Lower lobe of right lung (tissue), 2 donors: Measurements from ENCODE around the gene ZW10. TPM values are rescaled to one million over a fixed set of nuclear protein-coding genes. Genes with fewer than 3 reads are reported as not detected.
"Not testable (repeated sequence)": the region's sequence is repeated elsewhere in the genome, so short reads cannot be mapped to it uniquely, and the experiment has no call there.

Source experiments
- ATAC-seq, 2 donors: fragments of 200-7000 bp; cut with Tn5 transposase; one replicate each; pipeline ENCODE4 v1.9.1; 2020 to 2022; ENCODE audit warnings: mild to moderate bottlenecking in 2 of 2, moderate library complexity in 2 of 2
- DNase-seq: peaks from one replicate; pipeline ENCODE4 v3.0.0-alpha.2; 2020
- H3K27ac ChIP-seq: fragments of 200-600 bp; one replicate; pipeline ENCODE4 v1.8.0; 2022
- H3K27me3 ChIP-seq: fragments of 200-600 bp; one replicate; pipeline ENCODE4 v1.8.0; 2022; ENCODE audit warnings: low read depth
- H3K36me3 ChIP-seq: fragments of 200-600 bp; one replicate; pipeline ENCODE4 v1.8.0; 2022; ENCODE audit warnings: mild to moderate bottlenecking
- H3K4me1 ChIP-seq: fragments of 200-600 bp; one replicate; pipeline ENCODE4 v1.8.0; 2022
- H3K4me3 ChIP-seq: fragments of 200-600 bp; one replicate; pipeline ENCODE4 v1.8.0; 2022; ENCODE audit warnings: mild to moderate bottlenecking
- H3K9me3 ChIP-seq: fragments of 200-600 bp; one replicate; pipeline ENCODE4 v1.8.0; 2022
- intact Hi-C: fragments of 100-400 bp; cut with DNase I; formaldehyde crosslinking; loops from one replicate; pipeline ENCODE4 v1.11.0; 2022
- total RNA-seq: library from RNA; stranded (reverse); fragmentation: NEBNext Ultra II Directional; extraction: Animal tissue kit (Norgen Biotek cat#: 25700); gene quantifications from one replicate; pipeline ENCODE4 v1.2.1, GENCODE V29; 2021
- TF ChIP-seq, protein P1 (sequence below): fragments of 200-600 bp; IDR thresholded peaks from one replicate; pipeline ENCODE4 v1.8.0; 2022; ENCODE audit warnings: antibody characterized with exemption, mild to moderate bottlenecking
- donor health status: DM: no; HTN: yes; CAD: no; lungs with severe emphysema.

Gene ZW10
- total RNA-seq, 1 donor from 2014 or later = 11.6 TPM

GRCh38 chr11:113789675-113790320, 16.3 kb upstream of the ZW10 start:
- DNase-seq = no peak
- H3K36me3 ChIP-seq = no peaks in the 10 kb centered on the region
- TF ChIP-seq, protein P1, sequence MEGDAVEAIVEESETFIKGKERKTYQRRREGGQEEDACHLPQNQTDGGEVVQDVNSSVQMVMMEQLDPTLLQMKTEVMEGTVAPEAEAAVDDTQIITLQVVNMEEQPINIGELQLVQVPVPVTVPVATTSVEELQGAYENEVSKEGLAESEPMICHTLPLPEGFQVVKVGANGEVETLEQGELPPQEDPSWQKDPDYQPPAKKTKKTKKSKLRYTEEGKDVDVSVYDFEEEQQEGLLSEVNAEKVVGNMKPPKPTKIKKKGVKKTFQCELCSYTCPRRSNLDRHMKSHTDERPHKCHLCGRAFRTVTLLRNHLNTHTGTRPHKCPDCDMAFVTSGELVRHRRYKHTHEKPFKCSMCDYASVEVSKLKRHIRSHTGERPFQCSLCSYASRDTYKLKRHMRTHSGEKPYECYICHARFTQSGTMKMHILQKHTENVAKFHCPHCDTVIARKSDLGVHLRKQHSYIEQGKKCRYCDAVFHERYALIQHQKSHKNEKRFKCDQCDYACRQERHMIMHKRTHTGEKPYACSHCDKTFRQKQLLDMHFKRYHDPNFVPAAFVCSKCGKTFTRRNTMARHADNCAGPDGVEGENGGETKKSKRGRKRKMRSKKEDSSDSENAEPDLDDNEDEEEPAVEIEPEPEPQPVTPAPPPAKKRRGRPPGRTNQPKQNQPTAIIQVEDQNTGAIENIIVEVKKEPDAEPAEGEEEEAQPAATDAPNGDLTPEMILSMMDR = no peak
- no peak overlapping the region for H3K4me3 ChIP-seq
- peaks cover 5% of the 10 kb centered on the region for H3K27me3 ChIP-seq
- intact Hi-C loops = no loop called here
- H3K4me1 ChIP-seq = no peaks in the 10 kb centered on the region
- ATAC-seq = no peak
- H3K9me3 ChIP-seq = no peaks in the 10 kb centered on the region
- no peak overlapping the region for H3K27ac ChIP-seq

DNA sequence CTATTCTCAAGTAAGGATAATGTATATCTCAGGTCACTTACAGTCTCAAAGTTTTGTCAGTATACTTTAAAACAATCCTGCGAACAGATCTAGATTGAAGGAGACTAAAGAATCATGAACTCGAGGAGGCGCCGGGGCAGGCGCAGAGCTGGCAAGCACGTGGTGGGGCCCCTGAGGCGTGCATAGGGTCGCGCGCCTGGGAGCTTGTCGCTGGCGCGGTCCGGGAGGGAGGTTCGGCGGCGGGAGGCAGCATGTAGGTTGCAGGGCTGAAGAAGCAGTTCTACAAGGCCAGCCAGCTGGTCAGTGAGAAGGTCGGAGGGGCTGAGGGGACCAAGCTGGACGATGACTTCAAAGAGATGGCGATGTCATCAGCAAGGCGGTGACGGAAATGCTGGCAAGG, 15.5 kb upstream of the ZW10 start:
- ATAC-seq, intact Hi-C loops, H3K36me3 ChIP-seq, DNase-seq, H3K4me1 ChIP-seq, H3K9me3 ChIP-seq, H3K27me3 ChIP-seq, H3K27ac ChIP-seq, H3K4me3 ChIP-seq: not testable (repeated sequence)

DNA sequence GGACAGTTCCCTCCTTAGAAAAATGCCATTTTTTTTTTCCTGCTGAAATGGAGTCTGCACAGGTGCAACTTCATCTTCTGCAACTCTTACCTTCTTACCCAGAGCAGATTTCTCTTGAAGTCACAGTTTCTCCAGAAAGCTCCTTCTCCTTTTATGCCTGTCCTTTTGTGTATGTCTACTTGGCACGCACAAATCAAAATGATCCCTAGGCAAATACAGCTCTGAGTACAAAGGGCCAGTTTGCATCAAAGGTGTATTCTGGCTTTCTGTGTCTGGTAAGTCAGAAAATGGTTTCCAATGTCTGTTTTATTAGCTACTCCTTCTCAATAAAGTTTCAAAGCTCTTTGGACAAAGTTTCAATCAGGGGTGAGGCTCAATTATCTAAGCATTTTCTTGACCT, 8.6 kb upstream of the ZW10 start:
- no peak overlapping the region for H3K27ac ChIP-seq

GRCh38 chr11:113781682-113782081, 8.2 kb upstream of the ZW10 start:
- no peaks in the 10 kb centered on the region for H3K9me3 ChIP-seq
- H3K36me3 ChIP-seq = no peaks in the 10 kb centered on the region
- TF ChIP-seq, protein P1 = no peak
- H3K4me3 ChIP-seq = no peak overlapping the region
- no peaks in the 10 kb centered on the region for H3K4me1 ChIP-seq
- no peaks in the 10 kb centered on the region for H3K27me3 ChIP-seq
- ATAC-seq (no peak), DNase-seq (no peak)
- no peak overlapping the region for H3K27ac ChIP-seq
- intact Hi-C loops = no loop called here

More for the DNA sequence above, 8.6 kb upstream of the ZW10 start:
- Histone ChIP-seq H3K4me3 (no peak overlapping the region), H3K4me1 (no peaks in the 10 kb centered on the region), H3K9me3 (no peaks in the 10 kb centered on the region), H3K36me3 (no peaks in the 10 kb centered on the region), H3K27me3 (no peaks in the 10 kb centered on the region)
- TF ChIP-seq, protein P1 = no peak
- no peak for DNase-seq
- ATAC-seq = no peak
- intact Hi-C loops = no loop called here

DNA sequence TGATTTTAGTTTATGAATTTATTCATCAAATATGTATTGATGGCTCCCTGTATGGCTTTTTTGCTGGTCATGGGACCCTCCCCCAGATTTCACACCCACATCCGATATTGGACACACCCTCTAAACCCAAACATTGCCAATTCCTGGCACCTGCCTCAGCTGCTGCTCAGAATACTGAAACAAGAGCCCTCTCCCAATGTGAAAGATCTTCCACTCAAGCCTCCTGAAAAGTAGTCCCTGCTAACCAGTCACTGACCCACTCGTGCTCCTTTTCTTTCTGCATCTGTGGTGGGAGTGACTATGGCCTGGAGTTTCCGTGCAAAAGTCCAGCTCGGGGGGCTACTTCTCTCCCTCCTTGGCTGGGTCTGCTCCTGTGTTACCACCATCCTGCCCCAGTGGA, 6.0 kb upstream of the ZW10 start, which contains the start of gene CLDN25:
Gene CLDN25, plus strand, starts transcription at position 301 of the 400 bp plus-strand sequence. Its CDS starts 0 bp downstream, at position 301.
- ATAC-seq = no peak
- no peak within 1 kb of the TSS for H3K27ac ChIP-seq

More for the DNA sequence above, 6.0 kb upstream of the ZW10 start, which contains the start of gene CLDN25:
- intact Hi-C loops = no loop called here
- no peak for DNase-seq
- Histone ChIP-seq H3K9me3 (no peaks in the 10 kb centered on the region), H3K27me3 (no peaks in the 10 kb centered on the region), H3K4me1 (no peaks in the 10 kb centered on the region), H3K4me3 (no peak within 1 kb of the TSS), H3K36me3 (no peaks in the 10 kb centered on the region)
- TF ChIP-seq, protein P1 = no peak
